Medulla oblongata (tissue), 1 donor: Measurements from ENCODE around the gene ITPR2.
"Not testable (repeated sequence)": the region's sequence is repeated elsewhere in the genome, so short reads cannot be mapped to it uniquely, and the experiment has no call there.

ENCODE experiments used
- DNase-seq: peaks from one replicate; pipeline ENCODE4 v3.0.0-alpha.2; 2015; ENCODE audit errors: extremely low spot score

Gene ITPR2

DNA sequence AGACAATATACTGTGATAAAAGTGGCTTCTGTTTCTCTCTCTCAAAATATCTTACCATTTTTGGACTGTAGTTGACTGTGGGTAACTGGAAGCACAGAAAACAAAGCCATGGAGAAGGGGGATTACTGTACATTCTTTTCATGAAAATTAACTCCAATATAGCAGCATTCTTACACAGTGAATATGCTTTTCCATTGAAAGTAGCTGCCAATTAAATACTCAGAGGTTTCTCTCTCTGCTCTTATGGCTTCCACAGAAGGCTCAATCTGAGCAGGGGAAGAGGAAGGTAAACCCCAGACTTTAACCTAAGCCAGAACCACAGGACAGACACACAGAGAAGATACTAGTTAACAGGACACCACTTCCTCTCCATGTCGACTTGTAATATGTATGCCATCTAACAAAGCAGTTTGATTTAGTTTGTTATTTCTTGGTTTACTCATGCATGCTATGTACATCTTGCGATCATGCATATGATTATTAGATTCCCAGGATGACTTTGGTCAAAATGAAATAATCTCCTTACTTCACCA, 487.5 kb downstream of the ITPR2 start:
- DNase-seq = peak; percentile 27

DNA sequence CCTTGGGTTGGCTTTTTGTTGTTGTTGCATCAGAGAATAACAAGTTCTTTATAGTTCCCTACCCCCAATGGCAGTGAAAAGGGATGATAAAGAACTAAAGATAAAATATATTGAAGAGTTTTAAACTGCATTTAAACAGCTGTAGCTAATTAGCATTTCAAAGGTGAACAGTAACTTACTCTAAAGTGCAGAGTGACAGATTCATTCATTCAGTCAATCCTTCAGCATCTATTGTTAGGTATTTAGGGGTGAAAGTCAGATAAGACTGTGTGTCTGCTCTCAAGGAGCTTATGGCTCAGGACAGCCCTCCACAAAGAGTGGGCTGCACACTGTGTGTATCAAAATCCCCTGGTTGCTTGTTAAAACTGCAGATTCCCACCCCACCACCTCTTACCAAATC, 491.5 kb downstream of the ITPR2 start:
- no peak for DNase-seq

DNA sequence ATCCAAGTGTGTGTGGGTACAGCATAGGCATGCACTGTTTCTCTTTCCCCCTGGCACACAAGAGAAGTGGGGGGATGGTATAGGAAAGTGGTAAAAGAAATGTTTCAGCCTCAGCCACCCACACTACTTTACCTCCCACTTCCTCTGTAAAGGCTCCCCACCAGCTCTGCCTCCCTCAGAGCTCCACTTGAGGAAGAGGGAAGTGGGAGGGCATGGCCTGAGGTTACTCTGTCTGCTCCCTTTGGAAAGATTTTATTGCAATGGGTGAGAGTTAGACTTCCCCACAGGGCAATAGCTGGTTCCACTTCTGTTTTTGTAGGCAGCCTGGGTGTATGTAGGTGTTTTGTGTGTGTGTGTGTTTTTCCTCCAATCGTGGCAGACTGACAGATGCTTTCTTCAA, 492.3 kb downstream of the ITPR2 start:
- peak; percentile 87 for DNase-seq

DNA sequence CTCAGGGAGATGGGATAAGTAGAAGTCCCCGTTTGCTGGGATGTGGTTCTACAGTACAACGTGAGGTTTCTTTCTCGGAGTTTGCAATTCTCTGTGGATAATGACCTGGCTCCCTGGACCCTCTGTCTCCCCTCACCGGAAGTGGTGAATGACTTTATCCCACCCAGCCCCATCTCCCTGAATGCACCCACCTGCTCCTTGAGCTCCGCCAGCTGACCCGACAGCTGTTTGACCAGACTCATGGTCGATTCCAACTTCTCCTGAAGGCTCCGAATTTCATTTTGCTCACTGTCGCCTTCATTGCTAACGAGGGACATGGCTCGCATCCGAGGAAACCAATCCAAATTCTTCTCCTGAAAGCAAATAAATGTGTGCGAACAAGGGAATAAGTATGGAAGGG, 493.0 kb downstream of the ITPR2 start:
- no peak for DNase-seq

DNA sequence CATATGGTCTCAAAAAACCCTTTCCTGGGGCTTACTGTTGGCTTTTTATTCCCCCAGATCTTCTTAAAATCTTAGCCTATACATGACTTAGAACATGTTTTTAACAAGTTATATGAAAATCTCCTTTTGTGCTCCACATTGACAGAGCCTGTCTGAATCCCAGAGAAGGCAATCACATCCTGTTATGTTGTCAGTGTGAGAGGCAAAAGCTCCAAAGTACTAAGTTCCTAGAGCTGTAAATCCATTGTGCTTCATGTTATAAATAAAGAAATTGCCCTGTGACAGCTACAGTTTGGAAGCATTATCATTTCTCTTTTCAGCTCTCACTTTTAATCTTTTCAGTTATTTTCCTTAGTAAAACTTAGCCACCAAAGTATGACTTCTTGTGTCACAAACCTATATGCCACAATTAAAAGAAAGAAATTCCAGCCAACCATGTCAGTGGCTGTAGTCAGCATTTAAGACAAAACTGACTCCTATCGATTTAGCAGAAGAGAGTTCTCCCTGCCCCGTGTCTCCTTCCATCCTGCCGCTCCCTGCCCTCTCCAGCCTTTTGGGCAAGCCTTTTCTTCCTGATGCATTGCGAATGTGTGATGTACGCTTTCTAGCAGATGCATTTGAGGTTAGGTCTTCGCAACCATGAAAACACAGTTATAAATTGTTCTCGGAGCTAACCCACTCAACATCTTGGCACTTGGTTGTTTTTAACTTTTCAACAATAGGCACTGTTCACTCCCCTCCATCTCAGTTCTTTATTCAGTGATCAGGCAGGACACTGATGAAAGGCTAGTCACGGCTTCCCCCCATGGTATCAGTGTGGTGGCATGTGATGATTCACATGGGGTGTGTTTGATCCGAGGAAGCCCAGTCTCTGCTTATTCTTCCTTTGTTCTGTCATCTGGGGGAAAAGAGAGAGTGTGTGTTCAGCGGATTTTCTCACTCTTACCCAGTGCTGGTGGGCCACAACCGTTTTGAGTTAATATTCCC, 494.1 kb downstream of the ITPR2 start:
- peak; percentile 96 for DNase-seq

DNA sequence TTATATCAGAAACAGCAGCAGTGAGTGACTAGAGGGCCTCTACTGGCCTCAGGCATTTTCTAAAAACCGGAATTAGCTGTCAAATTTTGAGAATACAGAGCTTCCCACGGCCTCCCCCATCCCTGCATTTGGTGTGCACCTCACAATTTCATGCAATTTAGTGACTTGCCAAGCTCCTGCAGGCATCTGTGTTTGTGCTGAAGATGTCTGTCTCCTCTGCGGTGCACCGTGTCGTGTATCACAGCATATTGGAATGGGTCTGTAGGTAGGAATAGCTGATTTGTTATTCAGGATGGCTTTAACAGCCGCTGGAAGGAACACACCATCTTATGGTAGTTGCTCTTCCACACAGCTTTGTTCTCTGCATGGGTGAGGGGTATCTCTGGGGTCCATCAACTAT, 497.3 kb downstream of the ITPR2 start:
- DNase-seq = no peak

DNA sequence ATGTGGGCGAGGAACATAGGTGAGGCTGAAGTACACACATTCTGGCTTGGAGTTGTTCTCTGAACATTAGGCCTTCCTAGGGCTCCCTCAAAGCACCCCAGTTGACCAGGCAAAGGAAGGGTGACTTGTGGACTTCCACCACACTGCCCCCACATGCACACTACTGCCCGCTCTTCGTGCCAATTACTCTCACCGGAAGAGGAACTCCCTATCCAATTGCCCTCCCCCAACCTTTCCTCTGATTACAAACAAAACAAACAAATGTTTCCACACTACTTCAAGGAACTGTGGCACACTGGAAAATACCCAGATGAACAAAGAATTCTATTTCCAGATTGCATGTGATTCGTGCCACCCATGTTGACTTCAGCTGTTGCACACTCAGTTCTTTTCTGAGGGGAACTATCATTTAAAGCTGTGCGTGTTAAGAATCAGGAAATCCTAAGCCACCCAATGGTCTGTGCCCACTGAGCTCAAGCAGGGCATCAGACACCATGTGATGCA, 498.3 kb downstream of the ITPR2 start:
- peak; percentile 88 for DNase-seq

DNA sequence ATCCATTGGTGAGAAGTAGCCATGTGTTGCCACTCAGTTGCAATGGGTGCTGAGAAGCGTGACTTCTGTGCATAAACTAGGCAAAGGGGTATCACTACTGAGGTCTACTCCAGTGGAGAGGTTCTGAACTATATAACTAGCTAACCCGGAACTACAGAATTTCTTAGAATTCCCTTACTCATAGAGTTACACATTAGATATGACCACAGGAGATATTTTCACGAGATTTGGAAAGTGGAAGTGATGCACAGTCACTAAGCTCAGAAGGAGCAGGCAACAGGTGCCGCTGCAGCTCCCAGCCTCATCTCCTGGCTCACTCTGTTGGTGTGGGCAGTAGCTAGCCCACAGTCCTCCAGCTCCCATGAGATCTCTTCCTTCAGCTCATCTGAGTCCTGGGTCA, 501.0 kb downstream of the ITPR2 start:
- no peak for DNase-seq

DNA sequence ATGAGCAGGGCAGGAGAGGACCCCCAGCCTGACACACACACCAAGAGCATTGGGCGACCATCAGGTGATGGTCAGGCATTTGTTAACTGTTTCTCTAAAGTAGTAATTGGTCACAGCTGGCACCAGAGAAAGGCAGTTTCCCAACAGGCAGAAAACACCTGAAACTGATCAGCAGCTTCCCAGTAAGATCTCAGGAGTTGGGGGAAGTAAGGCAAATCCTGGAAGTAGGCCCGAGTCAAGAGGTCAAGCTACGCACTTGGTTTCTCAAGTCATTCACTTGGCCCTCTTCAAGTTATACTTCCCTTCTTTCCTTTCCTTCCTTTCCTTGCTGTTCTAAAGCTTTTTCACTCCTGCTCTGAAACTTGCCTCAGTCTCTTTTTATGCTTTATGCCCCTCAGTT, 501.9 kb downstream of the ITPR2 start:
- DNase-seq = no peak

DNA sequence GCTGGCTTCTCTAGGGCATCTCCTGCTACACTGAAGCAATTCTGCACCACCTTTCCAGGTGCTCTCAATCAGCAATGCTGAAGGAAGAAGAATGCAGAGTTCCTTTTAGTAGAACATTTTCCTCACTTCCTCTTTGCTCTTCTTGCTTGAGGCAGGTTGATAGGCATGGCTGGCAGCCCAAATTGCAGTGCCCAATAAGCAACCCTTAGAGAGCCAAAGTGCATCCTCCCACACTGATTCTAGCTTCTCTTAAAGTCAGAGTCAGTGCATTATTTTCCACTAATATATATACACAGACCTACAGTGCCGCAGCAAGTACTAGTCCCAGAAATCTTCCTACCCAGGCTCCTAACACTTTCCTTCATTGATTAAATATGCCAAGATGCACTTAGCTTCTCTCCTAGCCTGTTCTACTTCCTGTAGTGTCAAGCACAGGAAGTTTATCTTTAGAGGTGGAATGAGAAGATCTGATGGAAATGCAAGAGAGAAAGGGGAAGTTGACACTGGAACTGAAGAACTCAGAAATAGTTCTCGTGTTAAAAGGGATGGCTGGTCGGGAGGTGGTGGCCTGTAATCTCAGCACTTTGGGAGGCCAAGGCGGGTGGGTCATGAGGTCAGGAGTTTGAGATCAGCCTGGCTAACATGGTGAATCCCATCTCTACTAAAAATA, 504.9 kb downstream of the ITPR2 start:
- peak; percentile 69 for DNase-seq

DNA sequence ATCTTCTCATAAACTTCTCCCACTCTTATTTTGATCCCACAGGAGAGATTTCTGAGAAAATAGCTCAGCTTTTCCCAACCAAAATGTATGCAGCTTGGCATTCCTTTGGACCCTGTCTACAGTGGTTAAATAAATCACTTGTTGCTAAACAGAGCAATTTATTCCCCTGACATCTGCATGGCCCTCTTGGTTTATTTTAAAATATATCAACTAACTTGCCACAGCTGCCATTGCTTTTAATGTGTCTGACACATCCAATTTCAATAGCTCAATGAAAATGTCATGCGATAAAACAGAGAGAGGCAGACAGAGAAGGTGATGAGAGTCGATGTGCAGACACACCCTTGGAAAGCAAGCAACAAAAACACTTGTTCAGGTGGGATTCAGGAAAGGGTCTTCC, 509.3 kb downstream of the ITPR2 start:
- DNase-seq = no peak

DNA sequence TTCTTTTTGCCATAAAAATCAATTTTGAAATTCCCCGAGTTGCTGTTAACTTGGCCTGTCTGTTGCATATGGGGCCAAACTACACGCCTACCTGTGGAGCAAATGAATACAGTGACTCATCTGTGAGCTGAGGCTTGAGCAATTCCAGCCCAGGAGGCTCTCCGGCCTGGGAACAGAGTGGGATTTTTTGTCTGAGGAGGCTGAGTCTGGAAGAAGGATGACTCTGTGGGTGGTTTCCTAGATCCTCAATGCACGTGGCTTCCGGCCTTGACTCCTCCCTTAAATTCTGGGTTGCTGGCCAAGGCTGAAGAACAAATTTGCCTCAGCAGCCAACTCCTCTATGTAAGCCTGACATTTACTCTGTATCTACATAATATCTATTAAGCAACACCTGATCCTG, 513.5 kb downstream of the ITPR2 start:
- DNase-seq = no peak

DNA sequence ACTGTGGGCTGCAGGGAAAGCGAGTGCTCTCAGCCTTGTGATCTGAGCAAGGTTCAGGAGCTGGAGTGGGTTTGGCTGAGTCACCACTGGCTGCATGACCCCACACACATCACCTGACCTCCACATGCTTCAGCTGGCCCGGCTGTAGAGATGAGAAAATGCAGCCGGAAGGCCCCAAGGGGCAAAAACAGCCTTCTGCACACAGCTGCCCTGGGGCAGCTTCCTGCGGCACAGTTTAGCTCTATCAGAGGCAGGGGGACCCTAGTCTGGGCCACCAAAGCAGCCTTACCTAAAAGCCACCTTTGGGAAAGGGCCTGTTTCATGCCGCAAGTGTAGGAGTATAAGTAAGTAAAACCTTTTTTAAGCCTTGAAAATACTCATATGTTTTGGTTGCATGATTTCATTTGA, 514.3 kb downstream of the ITPR2 start:
- peak; percentile 53 for DNase-seq

DNA sequence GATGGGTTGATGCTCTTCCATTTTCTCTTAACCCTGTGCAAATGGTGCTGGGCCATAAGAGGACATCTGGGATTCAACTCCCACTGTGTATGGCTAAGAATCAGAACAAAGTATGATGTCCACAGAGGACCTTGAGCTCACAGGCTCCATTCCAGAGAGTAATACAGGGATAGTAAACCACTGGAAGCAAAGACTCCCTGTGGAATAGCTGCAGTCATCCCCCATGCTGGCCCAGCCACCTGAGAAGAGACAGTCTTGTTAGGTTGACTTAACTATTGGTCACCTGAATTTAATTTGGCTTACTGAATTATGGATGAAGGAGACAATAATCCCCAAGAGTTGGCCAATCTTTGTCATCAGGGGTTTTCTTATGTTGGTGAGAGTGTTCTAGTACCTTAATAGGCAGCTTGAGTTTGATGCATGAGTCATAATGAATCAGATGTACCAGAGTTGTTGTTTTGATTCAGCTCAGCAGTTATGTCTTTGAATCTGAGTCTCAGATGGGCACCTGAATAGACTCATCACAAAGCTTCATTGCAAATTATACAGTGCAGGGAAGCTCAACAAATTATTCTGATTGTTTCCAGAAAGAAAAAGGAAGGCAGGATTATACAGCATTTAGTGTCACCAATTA, 514.9 kb downstream of the ITPR2 start:
- no peak for DNase-seq

DNA sequence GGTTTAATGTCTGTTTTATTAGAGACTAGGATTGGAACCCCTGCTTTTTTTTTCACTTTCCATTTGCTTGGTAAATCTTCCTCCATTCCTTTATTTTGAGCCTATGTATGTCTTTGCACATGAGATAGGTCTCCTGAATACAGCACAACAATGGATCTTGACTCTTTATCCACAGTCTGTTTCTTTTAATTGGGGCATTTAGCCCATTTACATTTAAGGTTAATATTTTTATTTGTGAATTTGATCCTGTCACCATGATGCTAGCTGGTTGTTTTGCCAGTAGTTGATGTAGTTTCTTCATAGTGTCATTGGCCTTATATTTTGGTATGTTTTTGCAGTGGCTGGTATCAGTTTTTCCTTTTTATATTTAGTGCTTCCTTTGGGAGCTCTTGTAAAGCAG, 518.9 kb downstream of the ITPR2 start:
- DNase-seq = not testable (repeated sequence)

DNA sequence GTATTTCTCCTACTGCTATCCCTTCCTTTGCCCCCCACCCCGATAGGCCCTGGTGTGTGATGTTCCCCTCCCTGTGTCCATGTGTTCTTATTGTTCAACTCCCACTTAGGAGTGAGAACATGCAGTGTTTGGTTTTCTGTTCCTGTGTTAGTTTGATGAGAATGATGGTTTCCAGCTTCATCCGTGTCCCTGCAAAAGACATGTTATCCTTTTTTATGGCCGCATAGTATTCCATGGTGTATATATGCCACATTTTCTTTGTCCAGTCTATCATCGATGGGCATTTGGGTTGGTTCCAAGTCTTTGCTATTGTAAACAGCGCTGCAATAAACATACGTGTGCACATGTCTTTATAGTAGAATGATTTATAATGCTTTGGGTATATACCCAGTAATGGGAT, 522.5 kb downstream of the ITPR2 start:
- not testable (repeated sequence) for DNase-seq

DNA sequence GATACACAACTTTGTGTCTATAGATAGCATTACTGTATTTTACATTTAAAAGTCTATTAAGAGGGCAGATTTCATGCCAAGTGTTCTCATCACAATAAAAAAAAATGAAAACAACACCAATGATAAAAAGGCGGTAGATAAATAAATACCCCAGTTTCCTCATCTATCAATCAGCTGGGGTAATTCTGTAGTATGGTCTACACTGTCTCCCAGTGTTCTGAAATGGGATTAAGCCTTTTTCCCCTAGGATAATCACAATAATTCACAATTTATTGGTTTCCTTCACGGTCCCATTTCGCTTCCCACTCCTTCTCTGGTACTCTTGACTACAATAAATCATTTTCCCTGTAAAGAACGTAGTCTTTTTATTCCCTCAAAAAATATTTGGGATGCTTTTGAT, 523.4 kb downstream of the ITPR2 start:
- no peak for DNase-seq

DNA sequence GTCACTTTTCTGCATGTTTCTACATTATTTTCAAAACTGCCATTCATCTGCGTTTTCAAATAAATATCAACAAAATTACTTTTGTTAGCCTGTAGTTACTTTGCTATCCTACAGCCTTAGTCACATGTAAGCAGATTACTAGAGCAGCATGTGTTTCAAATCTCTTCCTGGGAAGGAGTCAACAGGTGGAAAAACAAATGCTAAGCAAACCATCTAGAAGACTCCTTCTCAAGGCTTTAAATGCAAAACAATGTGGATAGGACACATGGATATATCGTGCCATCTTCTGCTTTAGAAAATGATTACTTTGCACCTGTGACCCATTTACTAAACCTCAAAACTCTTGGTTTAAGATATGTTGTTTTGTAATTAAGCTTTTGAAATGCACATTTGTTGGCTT, 528.7 kb downstream of the ITPR2 start:
- no peak for DNase-seq

DNA sequence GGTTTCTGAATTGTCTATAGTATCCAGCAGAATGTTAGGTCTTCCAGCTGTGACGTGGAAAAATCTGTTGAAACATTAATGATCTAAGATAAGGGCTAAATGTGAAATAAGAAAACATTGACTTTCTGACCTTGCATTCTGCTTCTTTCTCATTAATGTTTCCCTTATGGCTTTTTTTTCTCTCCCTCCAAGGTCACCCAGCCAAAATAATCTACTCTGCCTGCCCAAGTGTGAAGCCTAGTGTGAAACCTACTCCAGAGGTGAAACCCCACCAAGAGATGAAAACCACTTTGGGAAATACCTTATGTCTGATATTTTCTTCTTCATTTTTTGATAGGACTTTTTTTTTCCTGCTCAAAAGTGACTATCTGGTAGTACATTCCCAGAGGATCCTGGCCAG, 529.6 kb downstream of the ITPR2 start:
- DNase-seq = no peak

DNA sequence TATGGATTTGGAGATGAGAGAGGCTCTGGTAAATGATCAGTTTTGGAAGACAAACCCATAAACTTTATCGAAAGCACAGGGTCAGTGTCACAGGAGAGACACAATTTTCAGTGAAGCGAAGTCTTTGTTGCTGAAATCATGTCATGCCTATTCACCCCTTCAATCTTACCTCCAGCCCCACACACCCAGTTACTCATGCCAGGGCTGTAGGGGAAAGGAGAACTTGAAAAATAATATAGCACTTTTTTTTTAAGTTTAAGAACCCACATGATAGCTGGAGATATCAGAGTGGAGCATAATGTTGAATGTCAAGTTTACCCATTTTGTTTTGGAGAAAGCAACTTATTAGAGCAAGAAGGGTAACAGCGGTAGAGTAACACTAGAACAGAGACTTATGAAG, 530.2 kb downstream of the ITPR2 start:
- DNase-seq = no peak

DNA sequence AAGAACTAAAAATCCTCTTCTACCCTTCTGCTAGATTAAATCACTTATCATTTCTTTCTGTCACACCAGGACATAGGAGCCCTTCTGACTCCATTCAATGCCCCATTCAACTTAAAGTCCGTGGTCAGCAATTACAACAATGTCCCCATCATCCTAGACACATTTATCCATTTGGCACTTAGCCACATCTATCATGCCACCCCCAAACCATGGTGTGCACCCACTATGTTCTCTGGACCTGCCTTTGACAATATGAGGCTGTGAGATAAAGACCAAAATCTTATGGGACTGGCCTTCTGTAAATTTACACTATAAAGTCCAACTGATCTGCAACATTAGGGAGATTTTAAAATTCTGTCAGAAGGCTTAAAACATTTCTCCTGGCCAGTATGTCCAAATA, 533.2 kb downstream of the ITPR2 start:
- DNase-seq = no peak
